CD4-positive, alpha-beta T cell (primary cell): ENCODE results near the gene SLC2A13. TPM values are rescaled to one million over a fixed set of nuclear protein-coding genes. Genes with fewer than 3 reads are reported as not detected.
A peak's percentile ranks its signal among the peaks of the same experiment; 100 is the strongest.

Experiments
- ATAC-seq: fragments of 200-7000 bp; cut with Tn5 transposase; one replicate; pipeline ENCODE4 v1.10.0; 2022; ENCODE audit warnings: mild to moderate bottlenecking; ENCODE audit not compliant: poor library complexity
- CTCF ChIA-PET: fragments of 350-600 bp; sonication (Branson Sonifier 250); formaldehyde crosslinking; loops from one replicate; lab custom pipeline; 2021; ENCODE audit warnings: antibody characterized with exemption, inconsistent platforms; lab: Charles Lee
- POLR2A ChIA-PET: fragments of 350-600 bp; sonication (Branson Sonifier 250); formaldehyde crosslinking; loops from one replicate; lab custom pipeline; 2021; ENCODE audit warnings: antibody characterized with exemption, inconsistent platforms; lab: Charles Lee
- DNase-seq, 14 experiments: peaks; one replicate each; pipeline ENCODE4 v3.0.0-alpha.2; 2013 to 2020; ENCODE audit warnings: mixed read lengths in 2 of 14
- H3K27ac ChIP-seq, 2 donors: one replicate each; pipeline versions ENCODE4 v1.5.1 to v1.7.0; 2013; ENCODE audit warnings: low read length in 2 of 2, low read depth in 1 of 2, mild to moderate bottlenecking in 1 of 2
- H3K27me3 ChIP-seq, 2 experiments: 1 replicate in 1 of 2; 2 replicates in 1 of 2; pipeline versions ENCODE4 v1.6.1 to v1.7.0; 2013; ENCODE audit warnings: low read length in 2 of 2, control low read depth in 1 of 2, mild to moderate bottlenecking in 1 of 2, moderate library complexity in 1 of 2; ENCODE audit not compliant: insufficient read depth in 2 of 2, control insufficient read depth in 1 of 2
- H3K36me3 ChIP-seq: one replicate; pipeline ENCODE4 v1.6.1; 2013; ENCODE audit warnings: low read length, control low read depth; ENCODE audit not compliant: insufficient read depth
- H3K4me1 ChIP-seq: one replicate; pipeline ENCODE4 v1.6.1; 2013; ENCODE audit warnings: low read length, control low read depth; ENCODE audit not compliant: insufficient read depth
- H3K4me3 ChIP-seq: one replicate; pipeline ENCODE4 v1.5.1; 2013; ENCODE audit warnings: mild to moderate bottlenecking, low read length, moderate library complexity
- H3K9me3 ChIP-seq, 2 experiments: 1 replicate in 1 of 2; 2 replicates in 1 of 2; pipeline versions ENCODE4 v1.6.1 to v1.7.0; 2013; ENCODE audit warnings: low read length in 2 of 2, mild to moderate bottlenecking in 2 of 2, control low read depth in 1 of 2, moderate library complexity in 1 of 2; ENCODE audit not compliant: control insufficient read depth in 1 of 2, insufficient read depth in 1 of 2
- H3K27ac Mint-ChIP-seq: one replicate; pipeline ENCODE4 v1.8.0; 2020; ENCODE audit warnings: mixed read lengths
- H3K27me3 Mint-ChIP-seq: one replicate; pipeline ENCODE4 v1.8.0; 2021; ENCODE audit warnings: mixed read lengths
- H3K36me3 Mint-ChIP-seq: one replicate; pipeline ENCODE4 v1.8.0; 2021; ENCODE audit warnings: low read depth, mixed read lengths
- H3K4me1 Mint-ChIP-seq: one replicate; pipeline ENCODE4 v1.8.0; 2021; ENCODE audit warnings: low read depth, mixed read lengths
- H3K4me3 Mint-ChIP-seq: one replicate; pipeline ENCODE4 v1.8.0; 2020; ENCODE audit warnings: mild to moderate bottlenecking, mixed read lengths
- H3K9me3 Mint-ChIP-seq: one replicate; pipeline ENCODE4 v1.8.0; 2020; ENCODE audit warnings: mixed read lengths
- intact Hi-C, 2 experiments: fragments of 100-400 bp; cut with DNase I in 1 of 2; cut with micrococcal nuclease in 1 of 2; formaldehyde crosslinking; loops; one replicate each; pipeline versions ENCODE4 v1.15.1 to v1.9.0; 2023 to 2025; cut with DNase I, micrococcal nuclease
- total RNA-seq, 174 experiments: library from RNA in 2 of 174; stranded (reverse) in 2 of 174; gene quantifications; one replicate each; pipeline ENCODE4 v1.2.3 and lab custom pipeline; 2021 to 2026
- TF ChIP-seq, protein P1 (sequence below): fragments of 200-600 bp; IDR thresholded peaks from one replicate; pipeline ENCODE4 v1.8.0; 2022; ENCODE audit warnings: antibody characterized with exemption, mild to moderate bottlenecking

The SLC2A13 gene
- total RNA-seq, 2 experiments from 2014 or later = 1.6 to 1.7 TPM

DNA sequence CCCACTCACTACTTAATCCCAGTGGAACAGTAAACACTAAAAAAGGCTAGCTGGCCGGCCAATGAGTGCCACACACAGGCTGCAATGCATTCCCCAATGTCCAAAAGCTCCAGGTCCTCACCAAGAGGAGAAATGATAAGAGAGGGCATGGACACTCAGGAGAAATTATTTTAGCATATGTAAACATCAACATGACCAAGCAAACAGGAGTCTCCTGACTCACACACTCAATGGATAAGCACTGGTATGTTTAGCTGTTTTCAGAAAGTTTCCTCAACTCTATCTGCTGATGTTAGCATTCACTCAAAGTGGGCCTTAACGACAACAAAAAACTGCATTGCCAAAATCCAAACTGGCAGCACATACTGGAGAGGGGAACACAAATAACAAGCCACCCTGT, 105.0 kb downstream of the SLC2A13 start:
- TF ChIP-seq, protein P1, sequence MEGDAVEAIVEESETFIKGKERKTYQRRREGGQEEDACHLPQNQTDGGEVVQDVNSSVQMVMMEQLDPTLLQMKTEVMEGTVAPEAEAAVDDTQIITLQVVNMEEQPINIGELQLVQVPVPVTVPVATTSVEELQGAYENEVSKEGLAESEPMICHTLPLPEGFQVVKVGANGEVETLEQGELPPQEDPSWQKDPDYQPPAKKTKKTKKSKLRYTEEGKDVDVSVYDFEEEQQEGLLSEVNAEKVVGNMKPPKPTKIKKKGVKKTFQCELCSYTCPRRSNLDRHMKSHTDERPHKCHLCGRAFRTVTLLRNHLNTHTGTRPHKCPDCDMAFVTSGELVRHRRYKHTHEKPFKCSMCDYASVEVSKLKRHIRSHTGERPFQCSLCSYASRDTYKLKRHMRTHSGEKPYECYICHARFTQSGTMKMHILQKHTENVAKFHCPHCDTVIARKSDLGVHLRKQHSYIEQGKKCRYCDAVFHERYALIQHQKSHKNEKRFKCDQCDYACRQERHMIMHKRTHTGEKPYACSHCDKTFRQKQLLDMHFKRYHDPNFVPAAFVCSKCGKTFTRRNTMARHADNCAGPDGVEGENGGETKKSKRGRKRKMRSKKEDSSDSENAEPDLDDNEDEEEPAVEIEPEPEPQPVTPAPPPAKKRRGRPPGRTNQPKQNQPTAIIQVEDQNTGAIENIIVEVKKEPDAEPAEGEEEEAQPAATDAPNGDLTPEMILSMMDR = no peak
- Histone ChIP-seq H3K4me3 (no peak overlapping the region), H3K27ac (no peak overlapping the region), H3K27me3 (no peaks in the 10 kb centered on the region), H3K9me3 (peaks cover 4 to 8% of the 10 kb centered on the region in 2 experiments), H3K36me3 (no peaks in the 10 kb centered on the region), H3K4me1 (no peaks in the 10 kb centered on the region)
- Mint-ChIP-seq H3K4me3 (no peak overlapping the region), H3K4me1 (no peaks in the 10 kb centered on the region), H3K27me3 (no peaks in the 10 kb centered on the region), H3K36me3 (peaks cover 35% of the 10 kb centered on the region), H3K27ac (no peak overlapping the region), H3K9me3 (peaks cover 18% of the 10 kb centered on the region)
- ATAC-seq (no peak), DNase-seq (no peak)
- intact Hi-C loops = no loop called here
- POLR2A ChIA-PET = no interaction called here
- CTCF ChIA-PET = no interaction called here

GRCh38 chr12:39993268-39993667, 112.6 kb downstream of the SLC2A13 start:
- H3K4me3 ChIP-seq = no peak overlapping the region
- H3K27ac ChIP-seq = no peak overlapping the region
- no peaks in the 10 kb centered on the region for H3K27me3 ChIP-seq
- intact Hi-C loops = loop anchor here in 1 of 2 experiments (5.0 kb wide), 2 partner anchors 226 to 676 kb away; no protein-coding TSS in a partner anchor
- DNase-seq (no peak), ATAC-seq (no peak)
- ChIA-PET CTCF (interaction anchor here (1.5 kb wide), 1 partner anchor 18 kb away, joined by 5 read pairs; no protein-coding TSS in a partner anchor), POLR2A (no interaction called here)
- Mint-ChIP-seq H3K36me3 (peaks cover 11% of the 10 kb centered on the region), H3K4me3 (no peak overlapping the region), H3K9me3 (peaks cover 10% of the 10 kb centered on the region), H3K27me3 (no peaks in the 10 kb centered on the region), H3K27ac (no peak overlapping the region), H3K4me1 (no peaks in the 10 kb centered on the region)
- TF ChIP-seq, protein P1 = no peak
- H3K4me1 ChIP-seq = no peaks in the 10 kb centered on the region
- no peaks in the 10 kb centered on the region for H3K36me3 ChIP-seq
- H3K9me3 ChIP-seq = peaks cover 0 to 8% of the 10 kb centered on the region in 2 experiments

- H3K4me1 Mint-ChIP-seq = no peaks in the 10 kb centered on the region
- ATAC-seq (peak; percentile 64), DNase-seq (peak; percentile 28 to 67 (median 46))
- no peaks in the 10 kb centered on the region for H3K27me3 Mint-ChIP-seq
- H3K36me3 Mint-ChIP-seq = no peaks in the 10 kb centered on the region
- H3K27ac Mint-ChIP-seq = no peak overlapping the region
- H3K9me3 Mint-ChIP-seq = no peaks in the 10 kb centered on the region
- ChIA-PET CTCF (interaction anchor here (0.9 to 1.0 kb wide), 2 partner anchors 12 to 21 kb away, joined by 3 to 4 read pairs; no protein-coding TSS in a partner anchor), POLR2A (no interaction called here)
- Histone ChIP-seq H3K27ac (no peak overlapping the region), H3K36me3 (no peaks in the 10 kb centered on the region), H3K9me3 (no peaks in the 10 kb centered on the region), H3K4me1 (no peaks in the 10 kb centered on the region), H3K27me3 (no peaks in the 10 kb centered on the region), H3K4me3 (no peak overlapping the region)
- H3K4me3 Mint-ChIP-seq = no peak overlapping the region
- TF ChIP-seq, protein P1 = peak; percentile 87
- intact Hi-C loops = loop anchor here (1.0 to 5.0 kb wide), 4 partner anchors 223 to 673 kb away; no protein-coding TSS in a partner anchor
Measured at GRCh38 chr12:39990122-39991101, 115.5 kb downstream of the SLC2A13 start.
